ENCODE measurements around the gene LHPP. TPM values are rescaled to one million over a fixed set of nuclear protein-coding genes. Genes with fewer than 3 reads are reported as not detected.
"Not testable (repeated sequence)": the region's sequence is repeated elsewhere in the genome, so short reads cannot be mapped to it uniquely, and the experiment has no call there.

Gene LHPP
- total and polyA plus RNA-seq, 8 donors, result 12.2 to 26.8 (median 15.0) TPM

DNA sequence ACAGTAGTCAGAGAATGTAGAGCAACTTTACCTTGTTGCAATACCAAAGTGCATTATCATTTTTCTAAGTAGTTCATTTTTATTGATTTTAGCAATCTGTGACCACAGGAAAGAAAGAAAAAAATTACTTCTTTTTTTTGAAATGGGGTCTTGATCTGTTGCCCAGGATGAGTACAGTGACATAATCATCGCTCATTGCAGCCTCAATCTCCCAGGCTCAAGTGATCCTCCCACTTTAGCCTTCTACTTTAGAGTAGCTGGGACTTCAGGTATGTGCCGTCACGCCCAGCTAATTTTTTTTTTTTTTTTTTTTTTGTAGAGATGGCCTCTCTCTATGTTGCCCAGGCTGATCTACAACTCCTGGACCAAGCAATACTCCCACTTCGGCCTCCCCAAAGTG is 31.5 kb upstream of the LHPP start:
- no peak overlapping the region for H3K4me3 ChIP-seq
- no peaks in the 10 kb centered on the region for H3K36me3 ChIP-seq
- no peak overlapping the region for H3K27ac ChIP-seq
- no peaks in the 10 kb centered on the region for H3K9me3 ChIP-seq
- ATAC-seq, result no peak
- no peak for DNase-seq
- peaks cover 0 to 14% of the 10 kb centered on the region in 2 donors for H3K27me3 ChIP-seq
- no peaks in the 10 kb centered on the region for H3K4me1 ChIP-seq
- TF ChIP-seq, protein P1, sequence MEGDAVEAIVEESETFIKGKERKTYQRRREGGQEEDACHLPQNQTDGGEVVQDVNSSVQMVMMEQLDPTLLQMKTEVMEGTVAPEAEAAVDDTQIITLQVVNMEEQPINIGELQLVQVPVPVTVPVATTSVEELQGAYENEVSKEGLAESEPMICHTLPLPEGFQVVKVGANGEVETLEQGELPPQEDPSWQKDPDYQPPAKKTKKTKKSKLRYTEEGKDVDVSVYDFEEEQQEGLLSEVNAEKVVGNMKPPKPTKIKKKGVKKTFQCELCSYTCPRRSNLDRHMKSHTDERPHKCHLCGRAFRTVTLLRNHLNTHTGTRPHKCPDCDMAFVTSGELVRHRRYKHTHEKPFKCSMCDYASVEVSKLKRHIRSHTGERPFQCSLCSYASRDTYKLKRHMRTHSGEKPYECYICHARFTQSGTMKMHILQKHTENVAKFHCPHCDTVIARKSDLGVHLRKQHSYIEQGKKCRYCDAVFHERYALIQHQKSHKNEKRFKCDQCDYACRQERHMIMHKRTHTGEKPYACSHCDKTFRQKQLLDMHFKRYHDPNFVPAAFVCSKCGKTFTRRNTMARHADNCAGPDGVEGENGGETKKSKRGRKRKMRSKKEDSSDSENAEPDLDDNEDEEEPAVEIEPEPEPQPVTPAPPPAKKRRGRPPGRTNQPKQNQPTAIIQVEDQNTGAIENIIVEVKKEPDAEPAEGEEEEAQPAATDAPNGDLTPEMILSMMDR (IDR thresholded peaks at IDR 0.05), result no peak
- intact Hi-C loops (cut with DNase I), result no loop called here

DNA sequence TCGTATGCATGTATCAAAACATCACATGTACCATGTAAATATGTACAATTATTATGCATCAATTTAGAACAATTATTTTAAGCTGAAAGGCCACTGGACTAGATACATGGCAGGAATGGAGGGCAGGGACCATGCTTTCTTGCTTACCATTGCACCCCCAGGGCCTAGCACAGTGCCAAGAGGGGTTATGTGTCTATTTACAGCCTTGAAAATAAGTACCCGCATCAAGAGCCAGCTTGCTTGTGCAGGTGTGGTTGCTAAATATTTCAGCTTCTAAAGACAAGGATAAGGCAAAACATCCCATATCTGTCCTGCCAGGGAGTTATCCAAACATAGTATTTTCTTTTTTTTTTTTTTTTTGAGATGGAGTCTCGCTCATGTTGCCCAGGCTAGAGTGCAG is 28.2 kb upstream of the LHPP start:
- Histone ChIP-seq H3K27me3 (peaks cover 0 to 9% of the 10 kb centered on the region in 2 donors), H3K27ac (no peak overlapping the region), H3K9me3 (no peaks in the 10 kb centered on the region), H3K4me3 (no peak overlapping the region), H3K4me1 (no peaks in the 10 kb centered on the region), H3K36me3 (no peaks in the 10 kb centered on the region)
- intact Hi-C loops (cut with DNase I), result no loop called here
- TF ChIP-seq, protein P1 (IDR thresholded peaks at IDR 0.05), result no peak
- DNase-seq (no peak), ATAC-seq (no peak)

DNA sequence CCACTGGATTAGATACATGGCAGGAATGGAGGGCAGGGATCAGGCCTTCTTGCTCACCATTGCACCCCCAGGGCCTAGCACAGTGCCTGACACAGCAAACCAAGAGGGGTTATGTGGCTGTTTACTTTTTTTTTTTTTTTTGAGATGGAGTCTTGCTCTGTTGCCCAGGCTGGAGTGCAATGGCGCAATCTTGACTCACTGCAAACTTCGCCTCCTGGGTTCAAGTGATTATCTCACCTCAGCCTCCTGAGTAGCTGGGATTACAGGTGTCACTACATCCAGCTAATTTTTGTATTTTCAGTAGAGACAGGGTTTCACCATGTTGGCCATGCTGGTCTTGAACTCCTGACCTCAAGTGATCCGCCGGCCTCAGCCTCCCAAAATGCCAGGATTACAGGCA is 25.9 kb upstream of the LHPP start:
- intact Hi-C loops (cut with DNase I); H3K4me1 ChIP-seq; H3K4me3 ChIP-seq; H3K27ac ChIP-seq; H3K36me3 ChIP-seq; DNase-seq; H3K9me3 ChIP-seq; H3K27me3 ChIP-seq; ATAC-seq: not testable (repeated sequence)

DNA sequence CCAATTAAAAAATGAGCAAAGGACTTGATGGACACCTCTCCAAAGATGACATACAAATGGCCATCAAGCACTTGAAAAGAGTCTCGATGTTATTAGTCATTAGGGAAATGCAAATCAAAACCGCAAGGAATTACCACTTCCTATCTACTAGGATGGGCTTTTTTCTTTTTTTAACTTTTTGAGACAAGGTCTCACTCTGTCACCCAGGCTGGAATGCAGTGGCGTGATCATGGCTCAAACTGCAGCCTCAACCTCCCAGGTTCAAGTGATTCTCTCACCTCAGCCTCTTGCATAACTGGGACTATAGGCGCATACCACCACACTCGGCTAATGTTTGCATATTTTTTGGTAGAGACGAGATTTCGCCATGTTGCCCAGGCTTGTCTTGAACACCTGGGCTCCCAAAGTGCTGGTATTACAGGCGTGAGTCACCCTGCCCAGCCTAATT is 25.4 kb upstream of the LHPP start:
- no peaks in the 10 kb centered on the region for H3K9me3 ChIP-seq
- no peak overlapping the region for H3K27ac ChIP-seq
- H3K4me1 ChIP-seq, result no peaks in the 10 kb centered on the region
- H3K36me3 ChIP-seq, result no peaks in the 10 kb centered on the region
- ATAC-seq, result no peak
- no peak overlapping the region for H3K4me3 ChIP-seq
- H3K27me3 ChIP-seq, result peaks cover 0 to 2% of the 10 kb centered on the region in 2 donors
- TF ChIP-seq, protein P1 (IDR thresholded peaks at IDR 0.05), result no peak
- no peak for DNase-seq
- intact Hi-C loops (cut with DNase I), result no loop called here

DNA sequence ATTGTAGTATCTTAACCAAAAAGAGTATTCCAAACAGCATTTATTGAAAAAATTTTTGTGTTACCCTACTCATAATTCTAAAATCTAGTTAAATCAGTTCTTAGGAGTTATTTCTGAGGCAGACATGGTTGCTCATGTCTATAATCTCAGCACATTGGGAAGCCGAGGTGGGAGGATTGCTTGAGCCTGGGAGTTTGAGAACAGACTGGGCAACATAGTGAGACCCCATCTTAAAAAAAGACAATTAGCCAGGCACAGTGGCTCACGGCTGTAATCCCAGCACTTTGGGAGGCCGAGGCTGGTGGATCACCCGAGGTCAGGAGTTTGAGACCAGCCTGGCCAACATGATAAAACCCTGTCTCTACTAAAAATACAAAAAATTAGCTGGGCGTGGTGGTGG is 19.9 kb upstream of the LHPP start:
- H3K27me3 ChIP-seq, result peaks cover 11 to 56% of the 10 kb centered on the region in 2 donors
- intact Hi-C loops (cut with DNase I); DNase-seq; ATAC-seq; H3K36me3 ChIP-seq; H3K27ac ChIP-seq; H3K4me3 ChIP-seq; H3K9me3 ChIP-seq; H3K4me1 ChIP-seq: not testable (repeated sequence)

DNA sequence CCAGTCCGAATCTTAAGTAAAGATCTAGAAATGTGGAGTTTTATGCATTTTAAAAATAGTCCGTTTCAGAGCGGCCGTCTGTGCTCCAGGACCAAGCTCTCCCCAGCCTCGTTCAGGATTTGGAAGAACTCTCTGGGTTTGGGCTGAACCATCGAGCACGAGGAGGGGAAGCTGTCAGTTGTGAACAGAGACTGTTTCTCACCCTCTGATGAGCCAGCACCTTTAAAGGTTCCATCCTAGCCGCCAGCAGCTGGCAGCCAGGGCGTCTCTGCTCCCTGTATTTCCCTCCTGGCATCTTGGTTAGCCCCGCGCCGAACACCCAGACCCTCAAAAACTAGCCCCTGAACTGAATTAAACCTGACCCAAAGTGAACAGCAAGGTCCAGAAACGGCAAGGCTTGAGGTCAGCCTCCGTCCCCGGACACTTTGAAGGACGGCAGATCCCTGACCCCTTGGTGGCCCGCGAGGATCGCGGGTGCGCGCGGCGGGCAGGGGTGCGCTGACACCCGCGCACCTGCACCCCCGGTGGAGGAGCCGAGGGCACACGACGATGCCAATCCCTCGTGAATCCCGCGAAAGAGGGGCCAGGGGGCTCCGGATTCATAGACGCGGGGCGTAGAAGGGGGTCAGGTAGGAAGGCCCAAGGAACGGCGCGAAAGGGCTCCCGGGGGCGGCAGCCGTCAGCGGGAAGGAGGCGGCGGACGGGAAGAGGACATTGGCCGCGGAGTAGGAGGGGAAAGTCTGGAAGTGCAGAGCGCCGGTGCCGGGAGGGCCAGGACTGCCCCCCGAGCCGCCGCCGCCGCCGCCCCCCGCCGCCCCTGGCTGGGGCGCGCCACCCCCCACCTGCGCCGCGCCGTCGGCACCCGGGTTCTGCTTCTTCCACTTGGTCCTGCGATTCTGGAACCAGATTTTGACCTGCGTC is 14.5 kb upstream of the LHPP start:
- ATAC-seq (no peak), DNase-seq (no peak)
- peaks cover 65 to 100% of the 10 kb centered on the region in 2 donors for H3K27me3 ChIP-seq
- no peak overlapping the region for H3K4me3 ChIP-seq
- peaks cover 0 to 29% of the 10 kb centered on the region in 2 donors for H3K4me1 ChIP-seq
- intact Hi-C loops (cut with DNase I), result no loop called here
- H3K27ac ChIP-seq, result no peak overlapping the region
- no peaks in the 10 kb centered on the region for H3K9me3 ChIP-seq
- H3K36me3 ChIP-seq, result no peaks in the 10 kb centered on the region
- TF ChIP-seq, protein P1 (IDR thresholded peaks at IDR 0.05), result no peak

Measured in left lung (tissue), 10 donors.